Measurements from ENCODE around the gene MAGEA11.
"Not testable (repeated sequence)": the region's sequence is repeated elsewhere in the genome, so short reads cannot be mapped to it uniquely, and the experiment has no call there.

Gene MAGEA11

GRCh38 chrX:149720021-149720689 is 8.3 kb downstream of the MAGEA11 start:
- DNase-seq: no peak

- DNase-seq: not testable (repeated sequence)
These were observed 9.4 kb downstream of the MAGEA11 start for GRCh38 chrX:149721241-149721640.

GRCh38 chrX:149721778-149722177 is 9.9 kb downstream of the MAGEA11 start:
- DNase-seq: no peak

DNA sequence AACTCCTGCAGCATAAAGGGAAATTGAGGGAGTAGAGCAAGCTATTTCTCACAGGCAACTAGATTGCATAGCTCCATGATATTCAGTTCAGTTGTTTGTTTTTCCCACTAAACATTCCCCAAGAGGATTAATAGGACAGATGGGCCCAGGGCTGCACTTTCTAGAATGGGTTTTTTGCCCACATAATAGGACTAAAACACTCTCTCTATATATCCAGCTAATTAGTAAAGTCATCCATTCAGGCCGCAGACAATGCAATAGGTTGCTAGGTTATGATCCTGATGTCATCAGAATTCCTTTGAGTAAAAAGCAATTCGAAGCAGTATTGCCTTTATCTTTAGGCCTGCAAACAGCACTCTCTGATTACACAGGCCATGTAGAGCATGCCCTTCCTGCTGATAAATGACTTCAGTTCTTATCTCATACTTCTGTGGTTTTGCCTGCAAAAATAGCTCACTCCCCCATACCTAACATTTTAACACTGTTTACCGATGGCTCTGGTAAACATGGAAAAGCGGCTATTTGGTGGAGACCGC is 11.8 kb downstream of the MAGEA11 start:
- not testable (repeated sequence) for DNase-seq

DNA sequence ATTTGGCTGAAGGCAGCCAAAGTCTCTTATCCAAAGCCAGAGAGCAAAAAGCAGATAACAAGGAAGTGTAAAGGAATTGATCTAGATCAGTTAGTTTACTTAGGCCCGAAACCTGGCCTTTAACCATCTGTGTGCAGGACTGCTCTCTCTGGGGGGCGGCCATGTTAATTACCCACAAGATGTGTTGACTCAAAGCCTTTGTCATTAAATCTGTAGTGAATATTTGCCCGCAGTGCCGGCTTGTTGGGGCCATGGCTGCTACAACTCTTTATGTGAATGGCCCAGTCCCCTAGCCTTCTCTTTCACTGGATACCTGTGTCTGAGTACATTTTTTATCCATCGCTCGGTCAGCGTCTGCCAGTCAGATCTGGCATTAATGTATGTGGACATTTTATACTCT is 15.4 kb downstream of the MAGEA11 start:
- not testable (repeated sequence) for DNase-seq

GRCh38 chrX:149742269-149742668 is 30.4 kb downstream of the MAGEA11 start:
- DNase-seq: not testable (repeated sequence)

- DNase-seq: not testable (repeated sequence)
These were observed 34.6 kb downstream of the MAGEA11 start for GRCh38 chrX:149746390-149747007.

GRCh38 chrX:149757206-149758067 is 45.6 kb downstream of the MAGEA11 start:
- no peak for DNase-seq

DNA sequence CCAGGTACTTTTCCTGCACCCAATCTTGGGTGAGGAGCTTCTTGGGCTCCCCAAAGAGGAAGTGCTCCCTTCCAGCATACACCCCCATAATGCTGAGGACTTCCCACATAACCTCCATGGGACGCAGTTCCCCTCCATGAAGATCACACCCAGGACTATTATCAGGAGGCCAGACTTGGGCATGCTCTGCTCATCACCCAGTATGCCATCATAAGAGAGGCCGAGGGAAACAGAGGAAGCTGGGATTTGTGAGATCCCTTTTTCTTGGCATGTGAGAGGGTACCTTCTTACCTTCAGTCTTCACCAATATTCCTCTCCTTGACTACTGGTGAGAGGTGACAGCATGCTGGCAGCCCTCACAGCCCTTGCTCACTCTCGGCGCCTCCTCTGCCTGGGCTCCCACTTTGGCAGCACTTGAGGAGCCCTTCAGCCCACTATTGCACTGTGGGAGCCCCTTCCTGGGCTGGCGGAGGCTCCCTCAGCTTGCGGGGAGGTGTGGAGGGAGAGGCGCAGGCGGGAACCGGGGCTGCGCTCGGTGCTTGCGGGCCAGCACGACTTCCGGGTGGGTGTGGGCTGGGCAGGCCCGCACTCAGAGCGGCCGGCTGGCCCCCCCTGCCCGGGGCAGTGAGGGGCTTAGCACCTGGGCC is 46.3 kb downstream of the MAGEA11 start:
- no peak for DNase-seq

- not testable (repeated sequence) for DNase-seq
These were observed 46.8 kb downstream of the MAGEA11 start for GRCh38 chrX:149758715-149759078.

- no peak for DNase-seq
These were observed 48.0 kb downstream of the MAGEA11 start for GRCh38 chrX:149759824-149760223.

GRCh38 chrX:149760965-149761364 is 49.1 kb downstream of the MAGEA11 start:
- no peak for DNase-seq

GRCh38 chrX:149761858-149762674 is 50.2 kb downstream of the MAGEA11 start:
- not testable (repeated sequence) for DNase-seq

DNA sequence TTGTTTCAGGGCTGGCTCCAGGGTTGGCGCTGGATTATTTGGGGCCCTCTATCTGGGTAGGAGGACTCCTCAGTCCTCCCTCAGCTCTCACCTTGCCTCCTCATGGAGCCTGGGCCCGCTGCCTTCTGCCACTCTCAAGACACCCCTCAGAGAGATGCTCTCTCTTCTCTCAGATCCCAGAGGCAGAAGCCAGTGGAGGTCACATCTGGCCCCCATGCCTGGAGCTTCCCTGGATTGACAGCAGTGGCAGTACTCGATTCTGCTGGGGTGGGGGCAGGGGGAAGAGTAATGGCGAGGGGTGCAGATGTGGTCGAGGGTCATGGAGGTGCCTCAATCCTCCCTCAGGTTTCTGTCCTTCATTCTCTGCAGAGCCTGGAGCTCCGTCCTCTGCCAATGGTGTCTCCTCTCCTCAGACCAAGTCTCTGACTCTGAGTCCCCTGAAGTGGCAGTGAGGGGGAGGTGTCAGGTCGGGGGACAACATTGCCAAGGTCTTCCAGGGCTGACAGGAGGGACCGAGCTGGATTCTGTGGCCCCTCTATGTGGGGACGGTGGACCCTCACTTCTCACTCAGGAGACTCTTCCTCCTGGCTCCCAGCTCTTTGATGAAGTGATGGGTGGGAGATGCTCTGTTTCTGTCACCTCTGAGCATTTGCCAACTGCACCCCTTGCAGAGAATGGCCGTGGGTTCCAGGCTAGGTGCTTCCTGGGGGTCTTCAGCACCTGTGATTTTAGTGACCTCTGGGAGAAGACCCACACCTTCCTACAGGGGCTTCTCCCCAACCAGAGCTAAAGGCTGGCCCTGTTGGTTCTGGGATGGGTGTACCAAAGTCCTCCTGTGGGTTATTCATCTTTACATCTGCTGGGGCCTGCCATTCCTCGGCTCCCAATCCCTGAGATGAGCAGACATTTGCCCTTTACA is 51.1 kb downstream of the MAGEA11 start:
- no peak for DNase-seq

All from NCI-H446 treated with DMSO at 0.1 percent for 48 hours (cell line).